ENCODE measurements around the gene DENND1C. TPM values are rescaled to one million over a fixed set of nuclear protein-coding genes. Genes with fewer than 3 reads are reported as not detected.
"Not testable (repeated sequence)": the region's sequence is repeated elsewhere in the genome, so short reads cannot be mapped to it uniquely, and the experiment has no call there.

Gene DENND1C
- total RNA-seq, 2 experiments from 2014 or later, result 62.4 to 63.2 TPM

DNA sequence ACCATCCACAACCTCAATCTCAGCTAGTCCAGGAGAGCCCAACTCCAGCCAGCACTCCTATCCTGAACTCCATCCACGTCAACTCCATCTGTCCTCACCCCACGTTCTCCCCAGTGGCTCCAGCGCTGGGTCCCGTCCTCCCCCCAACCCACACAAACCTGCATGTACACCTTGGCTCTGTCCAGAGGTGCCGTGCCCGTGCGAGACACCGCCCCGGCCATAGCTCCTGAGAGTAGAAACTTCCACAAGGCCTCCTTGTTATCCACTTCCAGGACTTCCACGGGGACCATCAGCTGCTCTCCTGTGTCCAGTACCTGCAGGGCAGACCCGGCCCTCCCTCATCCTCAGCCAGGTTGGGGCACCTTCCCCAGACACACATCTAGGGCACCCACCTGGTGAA lies 49.7 kb downstream of the DENND1C start:
- Mint-ChIP-seq H3K36me3 (peaks cover 9% of the 10 kb centered on the region), H3K27ac (no peak overlapping the region), H3K27me3 (no peaks in the 10 kb centered on the region), H3K4me1 (peaks cover 6% of the 10 kb centered on the region), H3K9me3 (no peaks in the 10 kb centered on the region), H3K4me3 (no peak overlapping the region)
- no peak for DNase-seq

DNA sequence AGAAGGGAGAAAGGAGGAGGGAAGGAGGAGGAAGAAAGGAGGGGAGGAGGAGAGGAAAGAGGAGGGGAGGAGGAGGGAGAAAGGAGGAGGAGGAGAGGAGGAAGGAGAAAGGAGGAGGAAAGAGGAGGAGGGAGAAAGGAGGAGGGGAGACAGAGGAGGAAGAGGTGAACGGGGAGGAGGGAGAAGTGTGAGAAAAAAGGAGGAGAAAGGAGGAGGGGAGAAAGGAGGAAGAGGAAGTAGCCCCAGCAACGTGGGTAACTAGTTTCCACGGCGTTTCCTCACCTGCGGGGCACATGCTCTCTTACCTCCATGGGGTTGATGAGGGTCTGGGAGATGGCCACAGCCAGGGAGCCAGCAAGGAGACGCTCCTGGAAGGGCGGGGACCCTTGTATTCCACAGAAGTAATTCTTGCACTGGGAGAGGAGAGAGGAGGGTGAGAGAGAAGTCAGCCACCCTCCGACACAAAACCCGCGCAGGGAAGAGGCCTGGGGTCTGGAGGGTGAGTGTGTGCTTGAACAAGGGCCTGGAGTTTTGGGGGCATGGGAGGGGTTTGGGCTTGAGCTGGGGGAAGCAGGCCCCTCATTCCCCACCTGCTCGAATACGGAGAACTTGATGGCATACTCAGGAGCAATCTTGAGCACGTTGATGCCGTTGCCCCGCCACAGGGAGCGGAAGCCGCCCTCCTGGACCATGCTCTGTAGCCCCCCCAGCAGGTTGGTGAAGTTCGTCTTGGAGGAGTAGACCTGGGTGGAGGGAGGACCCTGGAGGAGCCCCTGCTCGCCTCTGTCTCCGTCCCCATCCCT lies 52.0 kb downstream of the DENND1C start:
- H3K9me3 Mint-ChIP-seq, result peaks cover 3% of the 10 kb centered on the region
- peaks cover 11% of the 10 kb centered on the region for H3K4me1 Mint-ChIP-seq
- peak overlapping the region; percentile 81 for H3K4me3 Mint-ChIP-seq
- DNase-seq, result no peak
- H3K36me3 Mint-ChIP-seq, result peaks cover 14% of the 10 kb centered on the region
- H3K27me3 Mint-ChIP-seq, result no peaks in the 10 kb centered on the region
- peak overlapping the region; percentile 74 for H3K27ac Mint-ChIP-seq

DNA sequence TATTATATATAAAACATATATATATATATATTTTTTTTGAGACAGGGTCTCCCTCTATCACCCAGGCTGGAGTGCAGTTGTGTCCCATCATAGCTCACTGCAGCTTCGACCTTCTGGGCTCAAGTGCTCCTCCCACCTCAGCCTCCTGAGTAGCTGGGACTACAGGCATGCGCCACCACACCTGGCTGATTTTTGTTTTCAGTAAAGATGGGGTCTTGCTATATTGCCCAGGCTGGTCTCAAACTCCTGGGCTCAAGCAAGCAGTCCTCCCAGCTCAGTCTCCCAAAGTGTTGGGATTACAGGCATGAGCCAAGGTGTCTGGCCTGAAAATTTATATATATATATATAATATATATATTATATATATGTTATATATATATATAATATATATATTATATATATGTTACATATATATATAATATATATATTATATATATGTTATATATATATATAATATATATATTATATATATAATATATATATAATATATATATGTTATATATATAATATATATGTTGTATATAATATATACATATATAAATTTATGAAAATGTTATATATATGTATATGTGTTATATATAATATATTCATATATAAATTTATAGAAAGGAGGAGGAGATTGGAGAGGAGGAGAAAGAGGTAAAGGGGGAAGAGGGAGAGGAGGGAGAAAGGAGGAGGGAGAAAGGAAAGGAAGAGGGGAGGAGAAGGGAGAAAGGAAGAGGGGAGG lies 52.7 kb downstream of the DENND1C start:
- DNase-seq, H3K27me3 Mint-ChIP-seq, H3K4me3 Mint-ChIP-seq, H3K27ac Mint-ChIP-seq, H3K9me3 Mint-ChIP-seq: not testable (repeated sequence)
- Mint-ChIP-seq H3K4me1 (peaks cover 11% of the 10 kb centered on the region), H3K36me3 (peaks cover 14% of the 10 kb centered on the region)

DNA sequence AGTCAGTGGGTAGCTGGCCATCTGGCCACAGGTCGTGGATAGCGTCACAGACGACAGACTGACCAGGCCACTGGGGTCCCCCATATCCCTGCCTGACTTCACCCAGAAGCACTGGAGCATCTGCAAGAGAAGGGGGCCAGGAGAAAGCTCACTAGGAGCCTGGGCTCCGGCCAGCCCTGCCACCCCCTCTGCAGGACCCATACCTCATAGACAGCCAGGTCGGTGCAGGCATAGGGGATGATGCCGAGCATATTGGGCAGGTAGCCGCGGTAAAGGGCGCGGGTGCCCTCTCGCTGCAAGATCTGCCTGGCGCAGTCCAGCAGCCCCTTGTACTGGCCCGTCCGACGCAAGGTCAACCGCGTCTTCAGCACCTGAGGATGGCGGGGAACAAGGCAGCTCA lies 54.5 kb downstream of the DENND1C start:
- Mint-ChIP-seq H3K4me3 (no peak overlapping the region), H3K27me3 (no peaks in the 10 kb centered on the region)

DNA sequence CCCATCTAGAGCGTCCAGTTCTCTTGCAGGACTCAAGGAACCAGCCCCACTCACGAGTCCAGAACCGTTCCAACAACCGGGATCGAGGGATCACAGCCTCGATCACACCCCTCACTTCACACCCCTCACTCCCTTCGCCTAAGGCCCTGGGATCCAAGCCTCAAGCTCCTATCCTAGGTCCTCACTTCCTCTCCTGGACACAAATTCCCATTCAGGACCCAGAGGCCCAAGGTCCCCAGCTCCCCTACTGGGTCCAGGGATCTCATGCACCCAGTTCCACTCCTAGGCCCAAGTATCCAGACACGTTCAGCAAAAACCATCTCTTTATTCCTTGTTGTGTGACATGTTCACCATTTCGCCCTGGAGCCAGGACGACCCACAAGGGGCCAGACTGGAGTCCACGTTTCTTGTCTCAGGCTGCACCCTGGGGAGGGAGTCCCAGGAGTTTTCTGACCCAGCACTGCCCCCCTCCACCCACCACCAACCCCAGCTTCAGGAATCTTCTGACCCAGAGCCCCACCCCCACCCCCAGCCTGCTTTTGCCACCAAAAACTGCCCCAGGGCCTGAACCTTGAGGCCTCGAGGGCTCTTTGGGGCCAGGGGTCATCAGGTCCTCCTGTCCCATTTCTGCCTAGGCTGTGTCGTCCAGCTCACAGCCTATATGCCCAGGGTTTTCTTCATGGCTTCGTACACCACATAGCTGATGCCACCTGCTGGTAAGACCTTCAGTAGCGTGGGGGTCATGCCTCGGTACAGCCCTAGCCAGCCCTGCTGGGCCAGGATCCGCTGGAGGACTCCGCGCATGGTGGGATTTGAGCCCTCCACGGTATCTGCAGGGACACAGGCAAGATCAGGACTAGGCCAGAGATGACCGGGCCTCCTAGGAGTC lies 55.6 kb downstream of the DENND1C start:
- peak overlapping the region; percentile 95 for H3K27ac Mint-ChIP-seq
- H3K4me3 Mint-ChIP-seq, result peak overlapping the region; percentile 72
- no peak for DNase-seq
- peaks cover 28% of the 10 kb centered on the region for H3K36me3 Mint-ChIP-seq
- H3K9me3 Mint-ChIP-seq, result peaks cover 3% of the 10 kb centered on the region
- H3K27me3 Mint-ChIP-seq, result no peaks in the 10 kb centered on the region
- H3K4me1 Mint-ChIP-seq, result peaks cover 24% of the 10 kb centered on the region

More for the DNA sequence above, 54.5 kb downstream of the DENND1C start:
- no peak overlapping the region for H3K27ac Mint-ChIP-seq
- peaks cover 24% of the 10 kb centered on the region for H3K4me1 Mint-ChIP-seq
- DNase-seq, result no peak
- H3K36me3 Mint-ChIP-seq, result peaks cover 30% of the 10 kb centered on the region
- H3K9me3 Mint-ChIP-seq, result peaks cover 3% of the 10 kb centered on the region

DNA sequence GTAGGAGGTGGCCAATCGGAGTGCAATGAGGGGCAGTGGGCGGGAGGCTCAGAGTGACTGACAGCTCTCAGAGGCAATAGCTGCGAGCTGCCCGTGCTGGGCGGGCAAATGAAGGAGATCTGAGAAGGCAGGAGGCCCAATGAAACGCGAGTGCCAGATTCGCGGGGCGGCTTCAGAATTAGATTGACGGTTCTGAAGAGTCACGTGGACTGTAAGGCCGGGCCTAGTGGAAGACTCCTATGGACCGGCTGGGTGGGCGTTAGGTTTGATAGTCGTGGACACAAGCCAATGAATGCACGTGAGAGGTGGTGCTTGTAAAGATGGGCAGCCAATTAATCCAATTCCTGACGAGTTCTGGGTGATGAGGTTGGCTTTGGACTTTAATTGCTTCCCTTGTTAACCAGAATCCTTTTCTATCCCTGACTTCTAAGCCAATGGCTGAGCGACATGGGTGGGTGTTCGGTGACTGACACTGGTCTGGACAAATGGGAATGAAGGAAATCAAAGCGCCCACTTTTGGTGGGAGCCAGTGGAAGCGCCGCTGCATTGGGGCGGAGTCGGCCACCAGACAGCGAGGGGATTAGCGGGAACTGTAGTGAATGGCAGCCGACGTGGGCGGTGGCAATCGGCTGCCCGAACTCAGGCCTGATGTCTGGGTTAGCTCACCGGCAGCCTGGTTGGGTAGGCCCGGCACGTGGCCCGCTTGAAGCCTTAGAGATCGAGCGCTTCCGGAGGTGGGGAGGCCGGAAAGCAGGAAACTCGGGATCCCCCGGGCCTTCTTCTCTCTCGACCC lies 56.5 kb downstream of the DENND1C start:
- Mint-ChIP-seq H3K27me3 (no peaks in the 10 kb centered on the region), H3K4me3 (peak overlapping the region; percentile 72), H3K4me1 (peaks cover 26% of the 10 kb centered on the region), H3K9me3 (peaks cover 3% of the 10 kb centered on the region), H3K27ac (peak overlapping the region; percentile 95), H3K36me3 (peaks cover 34% of the 10 kb centered on the region)
- peak; percentile 99 for DNase-seq

DNA sequence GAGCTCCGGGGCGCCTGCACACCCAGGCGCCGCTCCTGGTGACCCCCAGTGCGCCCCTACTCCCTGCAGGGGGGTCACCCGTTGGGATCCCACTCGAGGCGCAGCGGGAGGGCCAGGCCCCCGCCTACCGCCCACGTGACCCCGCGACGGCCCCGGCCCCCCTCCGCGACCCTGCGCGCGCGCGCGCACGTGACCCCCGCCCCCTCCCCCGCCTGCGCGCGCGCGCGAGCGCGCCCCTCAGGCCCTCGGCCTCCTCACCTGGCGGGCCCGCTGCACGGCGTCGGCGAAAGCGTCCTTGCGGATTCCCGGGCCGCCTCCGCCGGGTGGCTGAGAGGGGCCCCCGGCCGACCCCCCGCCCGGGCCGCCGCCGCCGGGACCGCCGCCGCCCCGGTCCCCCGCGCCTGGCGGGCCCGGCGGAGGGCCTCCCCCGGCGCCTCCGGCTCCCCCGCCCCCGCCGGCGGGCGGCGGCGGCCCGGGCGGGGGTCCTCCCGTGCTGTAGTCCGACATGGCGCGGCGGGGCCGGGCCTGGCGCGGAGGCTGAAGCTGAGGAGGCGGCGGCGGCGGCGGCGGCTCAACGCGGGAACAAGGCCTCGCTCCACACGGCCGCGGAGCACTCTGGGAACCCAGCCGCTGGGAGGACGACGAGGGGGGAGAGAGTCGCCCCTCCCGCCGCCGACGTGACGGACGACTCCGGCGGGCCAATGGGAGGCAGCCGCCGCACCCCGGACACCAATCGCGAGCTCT lies 57.2 kb downstream of the DENND1C start, which contains the start of gene KHSRP:
TSS of gene KHSRP (minus strand) at position 617 of the 744 bp plus-strand sequence. CDS start at position 507, 110 bp downstream.
- peak; percentile 54 for DNase-seq
- Mint-ChIP-seq H3K36me3 (peaks cover 31% of the 10 kb centered on the region), H3K4me1 (peaks cover 23% of the 10 kb centered on the region)

DNA sequence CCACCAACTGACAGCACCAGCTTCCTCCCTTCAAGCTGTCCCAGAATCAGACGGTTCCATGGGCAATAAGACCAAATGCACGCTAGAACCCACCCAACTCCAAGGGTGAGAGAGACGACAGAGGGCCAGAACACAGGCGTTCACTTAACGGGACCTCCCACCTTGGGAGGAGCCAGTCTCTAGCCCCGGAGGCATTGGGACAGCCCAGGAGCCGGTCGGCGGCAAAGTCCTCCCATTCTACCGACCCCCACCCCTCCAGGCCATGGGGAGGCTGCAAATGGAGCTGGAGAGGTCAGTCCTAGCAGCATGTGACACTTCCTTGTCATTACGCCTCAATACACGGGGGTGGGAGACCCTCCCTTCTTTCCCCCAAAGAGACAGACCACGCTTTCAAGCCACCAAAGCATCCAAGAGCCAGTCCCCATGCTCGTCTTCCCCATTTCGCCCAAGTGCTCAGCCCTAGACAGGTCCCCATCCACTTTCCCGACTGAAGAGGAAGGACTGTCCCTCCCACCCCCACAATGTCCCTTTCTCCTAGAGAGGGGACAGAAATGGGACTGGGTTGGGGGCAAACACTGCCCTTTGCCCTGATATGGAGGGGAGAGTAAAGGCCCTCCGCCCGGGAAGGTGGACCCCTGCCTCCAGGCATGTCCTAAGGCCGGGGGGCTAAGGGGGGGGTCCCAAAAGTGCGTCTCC lies 57.9 kb downstream of the DENND1C start:
- H3K27me3 Mint-ChIP-seq, result no peaks in the 10 kb centered on the region
- DNase-seq, result peak; percentile 60
- H3K4me1 Mint-ChIP-seq, result peaks cover 23% of the 10 kb centered on the region
- H3K9me3 Mint-ChIP-seq, result peaks cover 3% of the 10 kb centered on the region
- H3K27ac Mint-ChIP-seq, result peak overlapping the region; percentile 81
- peaks cover 36% of the 10 kb centered on the region for H3K36me3 Mint-ChIP-seq
- H3K4me3 Mint-ChIP-seq, result peak overlapping the region; percentile 93

More for the DNA sequence above, 57.2 kb downstream of the DENND1C start, which contains the start of gene KHSRP:
- H3K27me3 Mint-ChIP-seq, result no peaks in the 10 kb centered on the region
- peak within 1 kb of the TSS; percentile 95 for H3K27ac Mint-ChIP-seq
- H3K9me3 Mint-ChIP-seq, result peaks cover 3% of the 10 kb centered on the region
- H3K4me3 Mint-ChIP-seq, result peak within 1 kb of the TSS; percentile 93

DNA sequence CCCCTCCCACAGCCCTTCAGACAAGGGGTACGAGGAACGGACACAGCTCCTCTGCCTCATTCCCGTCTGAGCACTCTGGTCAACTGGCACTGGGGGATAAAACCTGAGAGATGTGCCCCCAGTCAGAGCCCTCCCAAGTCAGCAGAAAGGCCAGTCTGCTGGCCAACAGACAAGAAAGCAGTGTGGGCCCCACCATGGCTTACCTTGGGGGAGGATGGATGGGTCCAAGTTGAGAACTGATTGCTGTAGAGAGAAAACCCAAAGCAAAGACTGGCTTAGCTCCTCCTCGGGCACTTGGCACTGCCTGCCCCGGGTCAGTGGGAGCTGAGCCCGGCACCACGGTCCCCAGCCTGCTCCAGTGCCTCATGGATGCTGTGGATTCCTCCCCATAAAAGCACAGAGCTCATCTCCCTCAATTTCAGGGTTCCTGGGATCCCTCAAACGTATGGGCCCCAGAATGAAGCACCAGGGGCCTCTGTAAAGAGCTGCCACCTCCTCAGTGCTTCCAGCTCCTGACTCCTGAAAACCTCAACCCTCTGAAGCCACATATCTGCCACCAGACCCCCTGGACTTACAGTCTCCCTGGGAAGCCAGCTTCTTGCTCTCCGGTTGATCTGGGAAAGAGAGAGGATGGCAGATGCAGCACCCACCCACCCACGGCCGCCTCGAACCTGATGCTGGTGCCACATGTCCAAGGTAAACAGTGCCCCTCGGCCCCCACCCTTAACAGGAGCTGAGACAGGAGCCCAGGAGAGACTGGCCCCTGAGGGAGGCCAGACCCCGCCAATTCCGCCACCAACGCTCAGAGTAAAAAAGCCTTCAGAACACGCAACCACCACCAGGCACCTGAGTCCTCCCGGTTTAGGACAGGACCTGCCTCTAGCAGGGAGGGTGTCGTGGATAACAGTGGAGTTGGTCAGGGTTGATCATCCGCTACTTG lies 60.2 kb downstream of the DENND1C start:
- Mint-ChIP-seq H3K36me3 (peaks cover 36% of the 10 kb centered on the region), H3K27ac (no peak overlapping the region)

DNA sequence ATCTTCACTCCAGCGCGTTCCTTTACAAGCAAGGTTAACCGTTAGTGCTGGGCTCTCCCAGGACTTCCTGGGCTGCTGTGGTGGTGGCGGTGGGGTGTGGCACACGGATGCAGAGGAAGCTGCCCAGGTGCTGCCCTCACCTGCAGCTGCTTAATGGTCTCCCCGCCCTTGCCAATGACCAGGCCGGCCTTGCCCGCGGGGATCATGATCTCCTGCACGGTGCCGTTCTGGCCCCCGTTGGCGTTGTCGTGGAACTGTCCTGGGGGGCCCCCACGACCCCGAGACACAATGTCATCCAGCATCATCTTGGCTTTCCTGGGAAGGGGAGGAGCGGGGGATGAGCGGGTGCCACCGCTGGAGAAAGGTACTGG lies 63.0 kb downstream of the DENND1C start:
- Mint-ChIP-seq H3K9me3 (no peaks in the 10 kb centered on the region), H3K36me3 (peaks cover 32% of the 10 kb centered on the region), H3K27me3 (no peaks in the 10 kb centered on the region), H3K4me3 (no peak overlapping the region), H3K27ac (no peak overlapping the region), H3K4me1 (peaks cover 18% of the 10 kb centered on the region)
- no peak for DNase-seq

More for the DNA sequence above, 60.2 kb downstream of the DENND1C start:
- DNase-seq, result no peak
- Mint-ChIP-seq H3K27me3 (no peaks in the 10 kb centered on the region), H3K9me3 (peaks cover 3% of the 10 kb centered on the region), H3K4me3 (no peak overlapping the region), H3K4me1 (peaks cover 23% of the 10 kb centered on the region)

DNA sequence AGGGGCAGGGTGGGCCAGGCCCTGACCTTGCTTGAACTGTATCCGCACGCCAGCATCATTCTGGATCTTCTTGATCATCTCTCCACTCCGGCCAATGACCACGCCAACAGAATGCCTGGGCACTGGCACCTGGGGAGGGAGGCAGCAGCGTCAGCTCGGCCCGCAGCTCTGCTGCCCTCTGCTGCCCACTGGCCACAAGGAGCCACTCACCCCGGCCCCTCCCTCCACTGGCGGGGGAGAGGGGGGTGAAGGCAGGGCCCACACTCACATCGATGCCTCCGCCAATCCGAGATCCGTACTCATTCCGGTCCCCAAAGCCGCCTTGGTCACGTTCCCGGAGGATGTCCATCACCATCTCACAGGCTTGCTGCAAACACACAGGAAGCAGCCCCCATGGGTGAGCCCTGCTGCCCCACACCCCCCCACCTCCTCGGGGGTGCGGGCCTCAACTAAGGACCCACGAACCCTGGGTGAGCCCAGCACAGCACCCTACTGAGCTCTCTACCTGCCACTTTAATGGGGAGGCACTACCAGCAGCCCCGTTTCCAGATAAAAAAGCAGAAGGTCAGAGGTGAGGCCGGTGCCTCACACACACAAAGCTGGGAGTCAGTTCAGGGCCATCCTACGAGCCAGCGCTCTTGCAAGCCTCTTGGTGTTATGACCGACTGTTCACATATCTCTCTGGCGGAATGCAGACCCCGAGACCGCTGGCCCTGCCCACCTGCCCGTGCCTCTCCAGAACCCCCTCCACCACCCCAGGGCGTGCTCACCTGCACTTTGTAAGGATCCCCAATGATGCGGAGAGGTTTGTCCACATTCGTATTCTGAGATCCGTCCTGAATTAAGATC lies 63.6 kb downstream of the DENND1C start:
- no peak overlapping the region for H3K4me3 Mint-ChIP-seq
- no peak for DNase-seq
- H3K9me3 Mint-ChIP-seq, result no peaks in the 10 kb centered on the region
- peaks cover 13% of the 10 kb centered on the region for H3K4me1 Mint-ChIP-seq
- no peak overlapping the region for H3K27ac Mint-ChIP-seq
- H3K27me3 Mint-ChIP-seq, result no peaks in the 10 kb centered on the region
- H3K36me3 Mint-ChIP-seq, result peaks cover 26% of the 10 kb centered on the region

All from activated naive CD8-positive, alpha-beta T cell treated with anti-CD3 and anti-CD28 coated beads for 36 hours (primary cell).